ENCODE measurements around the gene CACNA1H. TPM values are rescaled to one million over a fixed set of nuclear protein-coding genes. Genes with fewer than 3 reads are reported as not detected.

The CACNA1H gene
- total RNA-seq, 1 donor from 2014 or later, result 73.2 TPM

GRCh38 chr16:1213796-1214372, 61.0 kb downstream of the CACNA1H start:
- Mint-ChIP-seq H3K27ac (ENCODE audit: unreplicated experiment) (no peak overlapping the region), H3K4me3 (ENCODE audit: unreplicated experiment) (no peak overlapping the region), H3K36me3 (ENCODE audit: low read depth) (peaks cover 18% of the 10 kb centered on the region), H3K9me3 (ENCODE audit: low read depth) (no peaks in the 10 kb centered on the region), H3K4me1 (ENCODE audit: low read depth) (no peaks in the 10 kb centered on the region), H3K27me3 (ENCODE audit: low read depth) (no peaks in the 10 kb centered on the region)
- DNase-seq (ENCODE audit: low spot score), result no peak
- TF ChIP-seq CTCF (IDR thresholded peaks at IDR 0.05), result no peak

GRCh38 chr16:1214719-1215118, 61.8 kb downstream of the CACNA1H start:
- Mint-ChIP-seq H3K9me3 (ENCODE audit: low read depth) (no peaks in the 10 kb centered on the region), H3K4me1 (ENCODE audit: low read depth) (no peaks in the 10 kb centered on the region), H3K27me3 (ENCODE audit: low read depth) (no peaks in the 10 kb centered on the region), H3K27ac (ENCODE audit: unreplicated experiment) (no peak overlapping the region), H3K36me3 (ENCODE audit: low read depth) (peaks cover 14% of the 10 kb centered on the region), H3K4me3 (ENCODE audit: unreplicated experiment) (no peak overlapping the region)
- no peak for DNase-seq (ENCODE audit: low spot score)
- no peak for TF ChIP-seq CTCF (IDR thresholded peaks at IDR 0.05)

- Mint-ChIP-seq H3K27me3 (ENCODE audit: low read depth) (no peaks in the 10 kb centered on the region), H3K9me3 (ENCODE audit: low read depth) (no peaks in the 10 kb centered on the region), H3K4me3 (ENCODE audit: unreplicated experiment) (no peak overlapping the region), H3K36me3 (ENCODE audit: low read depth) (peaks cover 12% of the 10 kb centered on the region), H3K4me1 (ENCODE audit: low read depth) (no peaks in the 10 kb centered on the region), H3K27ac (ENCODE audit: unreplicated experiment) (no peak overlapping the region)
- TF ChIP-seq CTCF (IDR thresholded peaks at IDR 0.05), result no peak
- DNase-seq (ENCODE audit: low spot score), result no peak
Observed at GRCh38 chr16:1215574-1216295, 62.8 kb downstream of the CACNA1H start.

- no peak for TF ChIP-seq CTCF (IDR thresholded peaks at IDR 0.05)
- H3K36me3 Mint-ChIP-seq (ENCODE audit: low read depth), result peaks cover 14% of the 10 kb centered on the region
- no peak for DNase-seq (ENCODE audit: low spot score)
- no peak overlapping the region for H3K4me3 Mint-ChIP-seq (ENCODE audit: unreplicated experiment)
- no peak overlapping the region for H3K27ac Mint-ChIP-seq (ENCODE audit: unreplicated experiment)
- H3K9me3 Mint-ChIP-seq (ENCODE audit: low read depth), result no peaks in the 10 kb centered on the region
- no peaks in the 10 kb centered on the region for H3K27me3 Mint-ChIP-seq (ENCODE audit: low read depth)
- H3K4me1 Mint-ChIP-seq (ENCODE audit: low read depth), result no peaks in the 10 kb centered on the region
Observed at GRCh38 chr16:1216296-1216619, 63.4 kb downstream of the CACNA1H start.

GRCh38 chr16:1216681-1217400, 63.9 kb downstream of the CACNA1H start:
- no peak for DNase-seq (ENCODE audit: low spot score)
- H3K27ac Mint-ChIP-seq (ENCODE audit: unreplicated experiment), result no peak overlapping the region
- H3K4me1 Mint-ChIP-seq (ENCODE audit: low read depth), result no peaks in the 10 kb centered on the region
- no peaks in the 10 kb centered on the region for H3K9me3 Mint-ChIP-seq (ENCODE audit: low read depth)
- no peak overlapping the region for H3K4me3 Mint-ChIP-seq (ENCODE audit: unreplicated experiment)
- no peaks in the 10 kb centered on the region for H3K27me3 Mint-ChIP-seq (ENCODE audit: low read depth)
- H3K36me3 Mint-ChIP-seq (ENCODE audit: low read depth), result peaks cover 19% of the 10 kb centered on the region
- no peak for TF ChIP-seq CTCF (IDR thresholded peaks at IDR 0.05)

Measured in chondrocyte (in vitro differentiated cells).